ENCODE data around the gene SNAP91. TPM values are rescaled to one million over a fixed set of nuclear protein-coding genes. Genes with fewer than 3 reads are reported as not detected.
A peak's percentile ranks its signal among the peaks of the same experiment; 100 is the strongest.
"Not testable (repeated sequence)": the region's sequence is repeated elsewhere in the genome, so short reads cannot be mapped to it uniquely, and the experiment has no call there.

SNAP91 gene, protein sequence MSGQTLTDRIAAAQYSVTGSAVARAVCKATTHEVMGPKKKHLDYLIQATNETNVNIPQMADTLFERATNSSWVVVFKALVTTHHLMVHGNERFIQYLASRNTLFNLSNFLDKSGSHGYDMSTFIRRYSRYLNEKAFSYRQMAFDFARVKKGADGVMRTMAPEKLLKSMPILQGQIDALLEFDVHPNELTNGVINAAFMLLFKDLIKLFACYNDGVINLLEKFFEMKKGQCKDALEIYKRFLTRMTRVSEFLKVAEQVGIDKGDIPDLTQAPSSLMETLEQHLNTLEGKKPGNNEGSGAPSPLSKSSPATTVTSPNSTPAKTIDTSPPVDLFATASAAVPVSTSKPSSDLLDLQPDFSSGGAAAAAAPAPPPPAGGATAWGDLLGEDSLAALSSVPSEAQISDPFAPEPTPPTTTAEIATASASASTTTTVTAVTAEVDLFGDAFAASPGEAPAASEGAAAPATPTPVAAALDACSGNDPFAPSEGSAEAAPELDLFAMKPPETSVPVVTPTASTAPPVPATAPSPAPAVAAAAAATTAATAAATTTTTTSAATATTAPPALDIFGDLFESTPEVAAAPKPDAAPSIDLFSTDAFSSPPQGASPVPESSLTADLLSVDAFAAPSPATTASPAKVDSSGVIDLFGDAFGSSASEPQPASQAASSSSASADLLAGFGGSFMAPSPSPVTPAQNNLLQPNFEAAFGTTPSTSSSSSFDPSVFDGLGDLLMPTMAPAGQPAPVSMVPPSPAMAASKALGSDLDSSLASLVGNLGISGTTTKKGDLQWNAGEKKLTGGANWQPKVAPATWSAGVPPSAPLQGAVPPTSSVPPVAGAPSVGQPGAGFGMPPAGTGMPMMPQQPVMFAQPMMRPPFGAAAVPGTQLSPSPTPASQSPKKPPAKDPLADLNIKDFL
- polyA plus RNA-seq (ENCODE audit: insufficient read length in 10 of 10) = 1 to 10 TPM in 7 of 10 donors, under 1 TPM in 3; 0.77 to 3.5 (median 1.3) TPM
- long read RNA-seq, donor 1 = 0 reads
- long read RNA-seq, donor 2 = 0 reads
- long read RNA-seq, donor 3 = 0 reads
- long read RNA-seq, donor 4 = 0 reads
- long read RNA-seq, donor 5 = 0 reads
- long read RNA-seq, donor 6 = 0 reads
- long read RNA-seq, donor 7 = 0 reads
- long read RNA-seq, donor 8 = 0 reads
- long read RNA-seq, donor 9 = 0 reads

DNA sequence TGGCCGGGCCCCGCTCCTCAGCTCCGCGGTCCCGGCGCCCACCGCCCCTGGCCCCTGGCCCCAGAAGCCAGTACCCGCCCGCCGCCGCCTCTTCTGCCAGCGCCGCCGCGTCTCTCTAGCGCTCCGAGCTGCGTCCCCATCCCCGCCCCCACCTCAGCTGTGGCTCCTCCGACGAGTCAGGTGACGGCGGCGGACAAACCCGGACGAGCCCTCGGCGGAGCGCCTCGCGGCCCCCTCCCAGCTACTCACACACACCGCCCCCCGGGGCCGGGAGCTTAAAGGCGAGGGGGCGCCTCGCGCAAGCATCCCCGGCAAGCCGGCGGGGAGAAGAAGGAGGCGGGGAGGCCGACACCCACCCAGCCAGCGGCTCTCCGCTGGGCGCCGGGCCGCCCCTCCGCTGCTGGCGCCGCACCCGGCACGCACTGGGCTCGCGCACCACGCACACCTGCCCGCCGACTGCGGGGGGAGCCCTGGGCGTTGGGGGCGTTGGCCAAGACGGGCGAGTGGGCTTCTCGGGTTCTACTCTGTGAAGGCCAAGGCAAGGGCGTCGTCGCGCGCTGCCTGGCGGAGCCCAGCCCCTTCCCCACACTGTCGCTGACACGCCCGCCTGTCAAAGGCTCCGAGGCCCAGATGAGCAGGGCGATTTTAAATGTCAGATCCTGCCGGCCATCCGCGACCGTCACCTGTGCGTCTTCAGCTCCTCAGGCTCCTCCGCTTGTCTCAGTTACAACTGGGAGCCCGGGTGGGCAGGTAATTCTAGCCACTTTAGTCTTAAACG, at the start of gene SNAP91:
Gene SNAP91, minus strand, starts transcription at position 132 of the 778 bp plus-strand sequence. CDS start 1,174 bp downstream, outside the sequence.
- DNase-seq = peak; percentile 20 to 78 (median 53)

DNA sequence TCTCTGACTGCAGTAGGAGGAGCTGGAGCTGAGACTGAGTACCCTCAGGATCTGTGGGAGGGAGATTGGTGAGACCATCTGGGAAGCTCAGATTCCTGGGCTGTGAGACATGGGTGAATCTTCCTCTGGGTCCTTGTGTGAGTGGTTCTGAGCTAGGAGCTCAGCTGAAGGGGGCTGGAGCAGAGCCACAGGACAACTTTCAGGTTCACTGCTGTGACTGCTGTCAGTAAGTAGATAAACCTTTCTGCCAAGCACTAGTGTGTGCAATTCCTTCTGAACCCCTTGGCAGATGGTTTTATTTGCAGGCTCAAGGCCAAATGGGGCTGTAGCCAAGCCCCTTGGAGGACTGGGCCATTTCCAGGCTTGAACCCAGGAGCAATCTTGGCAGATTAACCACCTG, 49.6 kb upstream of the SNAP91 start:
- no peak for DNase-seq

DNA sequence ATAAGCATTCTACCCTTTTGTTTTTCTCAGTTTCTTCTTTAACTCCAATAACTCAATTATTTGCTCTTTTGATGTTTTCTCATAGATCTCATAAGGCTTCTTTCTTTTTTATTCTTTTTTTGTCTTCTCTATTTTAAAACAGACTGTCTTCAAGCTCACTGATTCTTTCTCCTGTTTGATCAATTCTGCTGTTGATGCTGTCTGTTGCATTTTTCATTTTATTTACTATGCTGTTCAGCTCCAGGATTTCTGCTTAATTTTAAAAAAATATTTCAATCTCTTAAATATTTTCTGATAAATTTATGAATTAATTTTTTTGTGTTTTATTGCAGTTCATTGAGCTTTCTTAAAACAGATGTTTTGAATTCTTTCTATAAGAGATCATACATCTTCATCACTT, 48.1 kb upstream of the SNAP91 start:
- no peak for DNase-seq

DNA sequence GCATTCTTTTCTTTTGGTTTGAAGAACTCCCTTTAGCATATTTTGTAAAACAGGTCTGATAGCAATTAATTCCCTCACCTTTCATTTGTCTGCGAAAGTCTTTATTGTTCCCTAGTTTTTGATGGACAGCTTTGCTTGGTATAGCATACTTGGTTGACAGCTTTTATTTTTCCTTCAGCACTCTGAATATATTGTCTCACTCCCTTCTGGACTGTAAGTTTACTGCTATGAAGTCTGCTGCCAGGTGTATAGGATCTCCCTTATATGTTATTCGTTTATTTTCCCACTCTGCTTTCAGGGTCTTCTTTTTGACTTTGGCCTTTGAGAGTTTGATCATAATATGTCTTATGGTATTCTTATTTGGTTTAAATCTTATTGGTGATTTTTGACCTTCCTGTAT, 47.7 kb upstream of the SNAP91 start:
- no peak for DNase-seq

DNA sequence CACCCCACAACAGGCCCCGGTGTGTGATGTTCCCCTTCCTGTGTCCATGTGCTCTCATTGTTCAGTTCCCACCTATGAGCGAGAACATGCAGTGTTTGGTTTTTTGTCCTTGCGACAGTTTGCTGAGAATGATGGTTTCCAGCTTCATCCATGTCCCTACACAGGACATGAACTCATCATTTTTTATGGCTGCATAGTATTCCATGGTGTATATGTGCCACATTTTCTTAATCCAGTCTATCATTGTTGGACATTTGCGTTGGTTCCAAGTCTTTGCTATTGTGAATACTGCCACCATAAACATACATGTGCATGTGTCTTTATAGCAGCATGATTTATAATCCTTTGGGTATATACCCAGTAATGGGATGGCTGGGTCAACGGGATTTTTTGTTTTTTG, 43.5 kb upstream of the SNAP91 start:
- not testable (repeated sequence) for DNase-seq

DNA sequence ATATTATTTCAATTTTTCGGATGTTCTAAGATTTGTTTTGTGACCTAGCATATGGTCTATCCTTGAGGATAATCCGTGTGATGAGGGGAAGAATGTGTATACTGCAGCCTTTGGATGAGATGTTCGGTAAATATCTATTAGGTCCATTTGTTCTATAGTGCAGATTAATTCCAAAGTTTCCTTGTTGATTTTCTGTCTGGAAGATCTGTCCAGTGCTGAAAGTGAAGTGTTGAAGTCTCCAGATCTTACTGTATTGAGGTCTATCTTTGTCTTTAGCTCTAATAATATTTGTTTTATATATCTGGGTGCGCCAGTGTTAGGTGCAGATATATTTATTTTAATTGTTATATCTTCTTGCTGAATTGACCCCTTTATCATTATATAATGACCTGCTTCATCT, 32.2 kb upstream of the SNAP91 start:
- no peak for DNase-seq

DNA sequence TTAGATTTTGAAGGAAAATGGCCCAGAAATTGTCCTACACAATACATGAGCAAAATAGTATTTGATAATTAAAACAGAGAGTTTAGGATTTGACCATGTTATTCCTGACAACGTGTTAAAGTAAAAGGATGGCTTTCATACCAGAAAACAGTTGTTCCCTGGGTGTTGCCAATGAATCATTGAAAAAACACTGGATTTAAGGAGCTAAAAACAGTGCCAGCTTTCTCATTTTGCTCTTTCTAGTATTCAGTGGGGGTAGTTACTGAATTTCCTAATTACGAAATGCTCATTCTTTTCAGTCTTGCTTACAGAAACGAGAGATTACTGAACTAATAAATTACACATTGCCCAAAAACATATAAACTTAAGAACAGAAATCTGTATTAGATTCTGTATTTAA, 26.6 kb upstream of the SNAP91 start:
- no peak for DNase-seq

DNA sequence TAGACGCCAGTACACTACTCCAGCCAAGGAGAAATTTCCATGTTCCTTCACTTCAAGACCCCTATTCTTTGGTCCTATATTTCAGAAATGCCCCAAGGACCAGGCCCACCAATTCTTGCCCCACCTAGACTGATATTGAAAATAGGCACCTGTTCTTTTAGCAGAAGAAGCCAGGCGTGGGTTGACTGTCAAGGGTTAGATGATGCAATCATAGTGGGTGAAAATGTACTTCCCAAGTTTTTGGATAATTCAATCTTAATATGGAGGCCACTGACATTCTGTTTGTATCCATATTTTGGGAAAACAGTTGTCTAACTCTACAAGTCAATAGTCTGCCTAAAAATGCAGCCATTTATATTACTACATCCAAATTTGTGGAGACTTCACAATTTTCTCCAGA, 21.0 kb upstream of the SNAP91 start:
- DNase-seq = no peak

DNA sequence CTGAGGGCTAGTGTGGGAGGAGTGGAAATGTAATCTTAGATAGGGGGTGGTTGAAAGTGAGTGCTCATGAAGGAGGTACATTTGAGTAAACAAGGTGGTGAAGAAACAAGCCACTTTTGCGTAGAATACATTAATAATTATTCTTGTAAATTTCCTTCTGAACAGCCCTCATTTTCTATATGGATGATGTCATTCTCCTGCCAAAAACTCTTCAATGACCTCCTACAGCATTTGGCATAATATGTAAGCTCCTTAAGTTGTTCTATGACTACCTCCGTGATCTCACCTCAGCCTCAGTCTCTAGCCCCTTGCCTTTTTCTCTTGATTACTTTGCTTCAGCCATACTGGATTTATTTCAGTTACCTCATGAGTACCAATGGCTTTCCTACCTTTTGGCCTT, 14.0 kb upstream of the SNAP91 start:
- no peak for DNase-seq

DNA sequence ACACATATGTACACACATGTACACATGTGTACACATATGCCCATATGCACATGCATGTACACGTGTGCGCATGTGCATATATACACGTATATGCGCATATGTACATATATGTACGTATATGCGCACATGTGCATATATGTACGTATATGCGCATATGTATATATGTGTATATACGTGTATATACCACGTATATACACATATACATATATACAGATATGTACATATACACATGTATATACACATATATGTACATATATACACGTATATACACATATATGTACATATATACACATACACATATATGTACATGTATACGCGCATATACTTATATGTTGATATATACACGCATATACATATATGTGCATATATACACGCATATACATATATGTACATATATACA, 8.9 kb upstream of the SNAP91 start:
- DNase-seq = no peak

DNA sequence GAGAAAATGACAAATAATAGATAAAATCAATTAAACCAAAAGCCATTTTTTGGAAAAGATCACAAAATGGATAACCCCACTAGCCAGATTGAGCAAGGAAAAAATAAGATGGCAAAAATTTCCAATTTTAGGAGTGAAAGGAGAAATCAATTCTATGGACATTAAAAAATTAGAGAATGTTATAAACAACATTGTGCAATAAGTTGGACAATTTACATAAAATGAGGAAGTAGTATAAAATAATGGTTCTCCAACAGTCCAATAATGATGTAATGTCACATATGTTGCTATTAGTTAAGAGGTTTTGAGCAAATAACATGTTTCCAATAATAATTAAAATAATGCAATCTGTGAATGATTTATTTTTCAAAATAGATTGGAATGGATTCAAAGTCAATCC, 3.1 kb upstream of the SNAP91 start:
- DNase-seq = no peak

DNA sequence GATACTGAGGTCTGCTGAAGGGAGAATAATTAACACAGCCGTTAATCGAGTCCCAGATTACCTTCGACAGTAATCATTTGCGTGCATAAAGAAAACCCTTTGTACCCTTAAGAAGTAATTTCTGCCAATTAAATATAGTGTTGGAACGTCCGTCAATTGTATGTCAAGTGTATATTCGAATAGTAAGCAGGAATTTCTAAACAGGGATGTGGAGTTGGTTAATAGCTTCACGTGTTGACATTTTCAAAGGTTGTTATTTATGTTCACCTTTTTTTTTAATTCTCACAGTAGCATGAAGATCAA, 798 bp upstream of the SNAP91 start:
- DNase-seq = no peak

DNA sequence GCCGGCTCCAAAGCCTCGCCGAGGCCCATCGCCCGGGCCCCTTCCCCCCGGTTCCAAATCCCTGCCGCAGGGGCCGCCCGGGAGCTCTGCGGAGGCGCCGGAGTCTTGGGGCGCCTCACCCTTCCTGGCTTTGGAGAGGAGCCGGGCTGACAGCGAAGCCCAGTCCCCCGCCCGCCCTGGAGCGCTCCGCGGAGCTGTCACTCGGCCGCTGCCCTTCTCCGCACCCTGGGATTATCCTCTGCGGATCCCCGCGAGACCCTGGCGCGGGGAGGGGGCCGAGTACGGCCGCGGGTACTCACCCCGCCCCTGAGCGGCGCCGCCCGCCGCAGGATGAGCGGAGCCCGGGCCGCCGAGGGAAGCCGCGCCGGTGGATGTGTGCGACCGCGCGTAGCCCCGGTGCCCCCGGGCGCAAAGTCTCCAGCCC, 343 bp downstream of the SNAP91 start:
- peak in 2 of 3 donors; percentile 27 to 62 for DNase-seq

DNA sequence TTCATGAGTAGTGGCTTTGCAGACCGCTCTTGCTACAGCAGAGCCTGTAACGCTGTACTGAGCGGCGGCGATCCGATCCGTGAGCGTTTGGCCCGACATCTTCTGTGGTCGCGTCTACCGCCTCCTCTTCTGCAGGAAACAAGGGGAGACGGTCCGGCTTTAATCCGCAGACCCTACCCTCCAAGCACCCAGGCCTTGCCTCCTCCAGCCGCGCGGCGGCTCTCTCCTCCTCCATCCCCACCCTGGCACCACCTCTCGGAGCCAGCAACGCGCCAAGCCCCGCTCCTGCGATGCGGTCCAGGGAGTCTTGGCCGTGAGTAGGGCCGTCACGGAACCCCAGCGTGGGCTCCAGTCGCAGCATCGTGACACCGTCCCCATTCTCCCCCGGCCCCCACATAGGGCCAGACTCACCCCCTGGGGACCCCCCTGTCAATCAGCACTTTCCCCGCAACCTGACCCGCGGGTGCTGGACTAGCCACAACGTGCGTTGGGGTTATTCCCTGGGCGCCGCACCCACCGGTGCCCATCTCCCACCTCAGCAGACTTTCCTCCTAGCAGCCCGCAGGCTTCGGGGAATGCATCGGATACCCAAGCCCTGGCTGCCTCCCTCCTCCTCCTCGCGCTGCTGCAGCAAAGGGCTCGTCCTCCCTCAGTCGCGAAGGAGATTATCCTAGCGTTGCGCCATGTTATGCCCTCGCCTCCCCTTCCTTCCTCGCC, 914 bp downstream of the SNAP91 start:
- peak in 2 of 3 donors; percentile 8 to 33 for DNase-seq

DNA sequence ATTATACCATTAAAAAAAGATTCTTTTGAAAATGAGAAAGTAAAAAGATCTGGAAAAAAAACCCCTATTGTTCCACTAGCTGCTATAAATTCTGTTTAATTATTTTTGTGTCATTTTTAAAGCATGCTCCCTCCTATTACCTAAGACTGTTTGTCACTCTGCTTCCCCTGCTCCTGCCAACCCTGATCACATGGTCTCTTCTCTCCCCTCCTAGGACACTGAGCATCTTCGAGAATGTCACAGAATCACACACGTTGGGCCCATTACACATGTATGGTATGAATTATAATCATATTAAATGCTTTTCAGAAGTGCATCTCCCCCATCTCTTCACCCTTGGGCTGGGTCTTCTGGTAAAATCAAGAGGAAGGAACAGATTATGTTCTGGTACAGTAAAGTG, 6.2 kb downstream of the SNAP91 start:
- DNase-seq = no peak

DNA sequence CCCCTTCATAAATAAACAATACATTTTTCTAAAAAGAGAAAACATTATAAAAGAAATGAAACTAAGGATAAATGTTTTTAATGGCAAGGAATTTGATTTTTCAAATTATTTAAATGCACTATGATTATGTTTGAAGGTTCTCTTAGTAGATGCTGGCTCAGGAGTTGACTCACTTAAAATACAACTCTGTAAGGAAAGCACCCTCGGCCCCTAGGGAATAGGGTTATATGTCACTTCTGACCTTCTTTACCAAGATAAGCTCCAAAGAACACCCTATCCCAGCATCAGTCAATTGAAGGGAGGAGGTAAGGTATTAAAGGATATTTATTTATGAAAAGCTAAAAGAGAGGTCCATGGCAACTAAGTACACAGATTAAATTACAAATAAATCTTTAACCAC, 6.8 kb downstream of the SNAP91 start:
- DNase-seq = no peak

DNA sequence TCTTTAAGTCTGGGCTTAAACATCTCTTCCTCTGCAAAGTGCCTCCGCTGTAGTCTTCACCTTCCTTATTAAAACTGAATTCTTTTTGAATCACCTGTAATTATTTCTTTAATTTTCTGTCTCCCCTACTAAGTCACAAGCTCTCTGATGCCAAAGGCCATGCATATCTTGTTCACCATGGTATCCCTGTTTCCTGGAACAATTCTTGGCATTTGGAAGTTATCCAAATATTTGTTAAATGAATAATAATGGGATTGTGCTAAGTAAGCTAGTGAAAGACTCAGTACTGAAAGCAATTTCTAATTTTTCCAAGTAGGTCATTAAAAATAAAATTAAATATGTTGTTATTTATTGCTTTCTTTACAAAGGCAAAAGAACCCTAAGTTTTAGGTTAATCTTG, 12.2 kb downstream of the SNAP91 start:
- no peak for DNase-seq

DNA sequence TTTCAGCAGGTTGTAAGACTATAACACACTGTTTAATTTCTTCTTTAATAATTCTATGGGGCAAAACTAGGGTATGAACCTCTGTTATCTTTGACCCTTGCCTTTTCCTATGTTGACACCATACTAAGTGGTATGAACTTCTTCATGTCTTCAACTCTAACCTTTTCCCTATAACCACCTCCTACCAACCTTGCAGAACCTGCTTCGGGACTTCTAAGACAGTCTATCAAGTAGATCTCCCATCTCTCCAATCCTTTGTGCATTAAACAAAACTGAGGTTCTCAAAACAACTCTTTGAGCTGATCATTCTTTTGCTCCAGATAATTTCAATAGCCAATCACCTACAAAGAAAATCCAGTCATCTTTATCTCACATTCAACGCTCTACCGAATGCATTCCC, 23.4 kb downstream of the SNAP91 start:
- DNase-seq = no peak

DNA sequence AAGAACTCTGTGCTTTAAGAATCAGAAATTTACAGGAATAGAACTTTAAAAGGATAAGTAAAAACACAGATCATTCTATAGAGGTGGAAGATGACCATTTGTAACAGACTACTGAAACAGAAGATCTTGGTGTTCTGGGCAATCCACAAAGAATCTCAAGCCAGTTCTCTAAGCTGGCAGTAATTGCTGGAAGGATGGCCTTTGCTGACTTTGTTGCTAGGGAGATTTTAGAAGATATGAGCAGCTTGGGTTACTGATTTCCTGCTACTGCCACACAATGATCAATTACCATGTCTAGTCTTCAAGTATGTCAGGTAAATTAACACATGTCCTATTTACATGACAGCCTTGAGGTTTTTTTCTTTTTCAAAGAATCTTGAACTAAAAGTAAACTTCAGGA, 31.1 kb downstream of the SNAP91 start:
- DNase-seq = peak in 1 of 3 donors; percentile 1

DNA sequence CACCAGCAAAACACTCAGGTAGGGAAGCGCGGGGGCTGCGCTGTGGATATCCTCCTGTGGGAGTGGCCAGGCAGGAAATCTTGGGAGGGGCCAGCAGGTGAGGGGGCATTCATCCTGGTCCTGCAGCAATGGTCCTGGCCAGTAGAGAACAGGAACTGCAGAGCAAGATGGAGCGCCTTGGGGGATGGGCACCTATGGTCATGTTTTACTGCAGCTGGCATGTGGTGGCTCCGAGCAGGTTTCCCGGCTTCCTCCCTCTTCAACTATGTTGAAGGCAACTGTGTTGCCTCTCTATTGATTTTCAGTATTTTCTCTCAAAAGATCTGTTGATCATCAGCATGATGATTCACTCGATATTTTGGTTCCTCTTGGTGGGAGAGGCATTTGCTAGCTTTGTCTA, 70.9 kb downstream of the SNAP91 start:
- no peak for DNase-seq

DNA sequence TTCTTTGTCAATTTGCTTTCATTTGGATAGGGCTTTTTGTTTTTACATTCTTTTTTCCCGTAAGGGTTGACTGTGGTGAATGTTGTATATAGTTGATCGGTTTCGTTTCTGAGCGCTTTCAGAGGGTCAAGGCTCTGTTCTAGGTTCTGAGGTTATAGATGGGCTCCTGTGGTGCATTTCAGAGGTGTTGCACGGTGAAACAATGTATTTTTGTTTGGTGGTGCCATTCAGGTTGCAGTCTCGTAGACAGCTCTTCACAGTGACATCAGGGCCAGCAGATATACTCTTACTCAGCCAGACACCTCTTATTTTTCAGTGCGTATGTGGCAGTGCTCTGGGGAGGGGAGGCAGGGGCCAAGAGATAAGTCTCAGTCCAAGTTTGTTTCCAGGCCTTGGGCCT, 72.1 kb downstream of the SNAP91 start:
- DNase-seq = no peak

Measured in muscle of back (tissue), 13 donors.